Stimulated activated CD4-positive, alpha-beta T cell treated with anti-CD3 and anti-CD28 coated beads, Interleukin-2, amount 100 ng/mL, for 4 hours (primary cell): Measurements from ENCODE around the gene SLIT1.

Experiments
- DNase-seq: peaks from one replicate; pipeline ENCODE4 v3.0.0-alpha.2; 2020; ENCODE audit warnings: low read depth

Gene SLIT1

DNA sequence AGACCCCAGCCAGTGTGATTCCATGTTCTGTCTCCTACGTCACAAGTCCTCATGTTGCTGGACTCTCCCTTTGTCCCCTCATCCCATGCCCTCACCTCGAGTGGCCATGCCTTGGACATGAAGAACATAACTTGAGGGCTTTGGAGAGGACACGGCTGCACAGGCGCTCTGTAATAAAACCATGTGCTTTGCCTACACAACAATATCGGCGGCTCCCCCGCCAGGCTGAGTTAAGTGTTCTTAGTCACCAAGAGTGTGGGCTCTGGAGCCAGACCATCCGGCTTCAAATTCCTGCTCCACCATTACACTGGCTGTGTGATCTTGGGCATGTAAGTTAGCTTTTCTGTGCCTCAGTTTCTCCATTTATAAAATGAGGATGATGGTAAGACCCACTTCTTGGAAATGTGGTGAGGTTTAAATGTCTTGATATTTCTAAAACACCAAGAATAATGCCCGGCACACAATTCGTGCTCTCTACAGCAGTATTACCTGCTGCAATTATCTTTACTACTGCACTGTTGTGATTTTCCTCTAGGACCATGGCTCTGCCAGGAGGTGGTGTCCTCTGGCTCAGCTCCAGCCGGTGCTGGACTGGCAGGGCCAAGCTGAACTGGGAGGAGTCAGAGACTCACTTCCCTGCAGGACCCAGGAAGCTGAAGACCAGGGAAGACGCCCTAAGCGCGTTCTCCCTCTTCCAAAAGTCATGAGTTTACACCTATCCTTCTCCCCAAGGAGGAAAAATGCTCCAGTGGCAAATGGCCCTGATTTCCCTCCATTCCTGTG is 15.7 kb downstream of the SLIT1 start:
- no peak for DNase-seq

- no peak for DNase-seq
Observed at GRCh38 chr10:97169063-97169462, 16.7 kb downstream of the SLIT1 start.

DNA sequence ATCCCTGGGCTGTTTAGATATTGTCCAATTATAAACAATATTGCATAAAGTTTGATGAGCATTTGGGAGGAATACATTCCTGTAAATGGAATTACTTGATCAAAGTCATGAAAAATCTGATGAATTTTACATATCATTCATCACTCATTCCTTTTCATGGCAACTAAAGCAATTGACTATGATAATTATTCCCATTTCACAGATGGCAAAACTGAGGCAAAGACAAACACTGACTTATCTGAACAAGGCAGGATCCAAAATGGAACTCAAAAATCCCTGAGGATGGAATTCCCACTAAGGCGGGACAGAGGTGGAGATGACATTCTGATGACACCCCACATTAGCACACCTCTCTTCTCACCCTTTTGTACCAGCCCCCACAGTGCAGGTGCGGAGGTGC is 17.1 kb downstream of the SLIT1 start:
- DNase-seq: no peak

DNA sequence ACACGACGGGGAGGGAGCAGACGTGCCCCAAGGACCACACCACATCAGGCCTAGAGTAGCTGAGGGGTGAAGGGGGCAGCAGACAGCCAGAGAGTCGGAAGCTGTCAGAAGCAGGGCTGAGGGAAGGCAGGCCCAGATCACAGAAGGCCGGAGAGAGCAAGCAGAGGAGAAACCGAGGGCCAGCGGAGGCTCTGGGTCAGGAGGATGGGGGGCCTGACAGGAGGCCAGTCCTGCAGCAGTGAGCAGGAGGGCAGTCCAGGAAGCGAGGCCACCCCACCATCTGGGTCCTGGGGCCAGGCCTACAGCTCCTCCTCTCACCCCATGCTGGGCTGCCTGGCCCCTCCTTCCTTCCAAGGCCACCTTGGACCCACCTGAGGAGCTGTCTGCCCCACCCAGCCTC is 20.3 kb downstream of the SLIT1 start:
- no peak for DNase-seq

DNA sequence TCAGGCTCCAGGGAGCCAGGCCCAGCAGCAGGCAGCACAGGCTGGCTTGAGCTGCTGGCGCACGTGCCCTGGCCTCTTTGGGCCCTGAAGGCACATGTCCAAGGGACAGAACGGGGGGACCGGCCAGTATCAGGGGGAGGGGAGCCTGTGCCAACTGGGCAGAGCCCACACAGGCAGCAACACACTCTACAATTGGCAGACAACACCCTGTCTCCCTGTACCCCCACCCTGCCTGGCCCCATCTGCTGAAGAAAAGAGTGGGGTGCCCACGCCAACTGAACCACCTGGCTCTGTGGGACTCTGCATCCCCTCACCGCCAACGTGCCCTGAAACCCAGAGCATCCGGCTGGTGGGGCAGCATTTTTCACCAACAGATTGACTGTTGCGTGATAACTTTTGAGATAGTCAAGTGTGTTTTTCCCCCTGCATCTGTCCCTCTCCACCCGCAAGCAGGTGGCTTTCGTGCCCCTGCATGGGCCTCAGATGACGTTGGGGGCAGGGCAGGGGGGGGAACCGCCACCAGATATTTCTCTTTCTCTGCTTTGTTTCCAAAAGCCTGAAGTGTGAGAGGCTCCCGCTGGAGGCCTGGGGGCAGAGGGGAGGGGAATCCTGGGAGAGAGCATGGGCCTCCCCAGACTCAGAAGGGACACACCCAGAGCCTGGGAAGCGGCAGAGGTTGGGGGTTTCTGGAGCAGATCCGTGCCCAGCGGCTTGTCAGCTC is 21.8 kb downstream of the SLIT1 start:
- DNase-seq: no peak

GRCh38 chr10:97163181-97163580 is 22.6 kb downstream of the SLIT1 start:
- DNase-seq: no peak

- no peak for DNase-seq
Observed at GRCh38 chr10:97159646-97160305, 26.0 kb downstream of the SLIT1 start.

DNA sequence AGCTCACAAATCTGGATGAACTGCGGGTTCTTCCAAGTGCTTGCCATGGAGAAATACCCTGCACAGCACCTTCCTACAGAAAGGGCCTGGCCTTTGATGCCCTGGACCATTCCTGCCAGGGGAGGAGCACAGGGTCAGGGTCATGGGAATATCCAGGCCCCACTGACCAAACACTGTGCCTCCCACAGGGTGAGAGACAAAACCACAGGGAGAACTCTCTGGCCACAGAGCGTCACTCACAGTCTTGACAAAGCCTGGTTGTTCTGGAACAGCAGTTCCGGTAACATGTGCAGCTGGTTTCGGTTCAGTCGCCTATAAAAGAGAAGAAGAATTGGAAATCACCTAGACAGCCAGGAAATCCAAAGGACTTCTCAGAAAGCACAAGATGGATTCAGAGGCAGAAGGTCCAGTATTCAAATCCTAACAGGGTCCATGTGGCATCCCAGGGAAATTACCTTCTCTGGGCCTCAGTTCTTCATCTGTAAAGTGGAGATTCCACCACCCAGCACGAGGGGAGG is 28.1 kb downstream of the SLIT1 start:
- no peak for DNase-seq

GRCh38 chr10:97154781-97155180 is 31.0 kb downstream of the SLIT1 start:
- no peak for DNase-seq

- no peak for DNase-seq
Observed at GRCh38 chr10:97154162-97154561, 31.6 kb downstream of the SLIT1 start.

GRCh38 chr10:97153270-97153850 is 32.4 kb downstream of the SLIT1 start:
- DNase-seq: no peak

DNA sequence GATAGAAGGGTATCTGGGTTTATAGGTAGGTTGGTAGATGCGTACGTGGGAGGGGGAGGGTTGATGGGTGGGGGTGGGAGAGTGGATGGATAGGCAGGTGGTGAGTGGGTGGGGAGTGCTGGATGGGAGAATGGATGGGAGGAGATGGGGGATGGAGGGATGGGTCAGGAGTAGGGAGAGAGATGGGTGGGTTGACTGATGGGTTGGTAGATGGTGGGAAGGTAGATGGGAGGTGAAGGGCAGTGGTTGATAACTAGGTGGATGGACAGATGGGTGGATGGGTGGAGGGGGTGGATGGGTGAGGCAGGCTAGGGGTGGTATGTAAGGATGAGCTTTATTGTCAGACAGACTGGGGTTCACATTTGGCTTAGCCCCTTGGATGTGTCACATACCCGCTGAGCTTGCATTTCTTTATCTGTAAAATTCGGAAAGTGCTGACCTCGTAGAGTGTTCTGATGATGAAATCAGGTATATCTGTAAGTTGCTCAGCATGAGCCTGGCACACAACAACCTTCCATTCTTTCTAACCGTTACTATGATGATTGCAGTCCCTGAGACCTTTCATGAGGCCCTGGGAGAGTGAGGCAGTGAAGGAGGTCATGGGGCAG is 34.3 kb downstream of the SLIT1 start:
- DNase-seq: no peak

DNA sequence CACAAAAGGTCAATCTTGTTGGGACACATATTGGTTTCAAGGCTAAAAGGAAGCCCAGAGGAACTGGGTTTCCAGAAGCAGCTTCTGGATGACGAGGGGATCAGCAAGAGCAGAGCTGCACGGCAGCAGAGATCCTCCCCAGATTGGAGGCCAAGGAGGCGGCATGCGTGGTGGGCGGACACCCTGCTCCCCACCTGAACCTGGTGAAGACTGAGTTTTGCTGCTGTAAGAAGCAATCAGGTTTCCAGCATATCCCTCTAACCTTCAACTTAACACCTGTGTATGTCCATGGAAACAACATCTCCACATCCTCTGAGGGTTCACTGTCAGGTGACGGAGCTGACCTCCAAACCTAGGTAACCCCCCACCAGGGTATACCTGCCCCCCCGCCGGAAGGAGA is 35.1 kb downstream of the SLIT1 start:
- DNase-seq: no peak

- DNase-seq: no peak
Observed at GRCh38 chr10:97150013-97150595, 35.7 kb downstream of the SLIT1 start.

- DNase-seq: no peak
Observed at GRCh38 chr10:97149079-97149531, 36.7 kb downstream of the SLIT1 start.

GRCh38 chr10:97144297-97144696 is 41.5 kb downstream of the SLIT1 start:
- no peak for DNase-seq

DNA sequence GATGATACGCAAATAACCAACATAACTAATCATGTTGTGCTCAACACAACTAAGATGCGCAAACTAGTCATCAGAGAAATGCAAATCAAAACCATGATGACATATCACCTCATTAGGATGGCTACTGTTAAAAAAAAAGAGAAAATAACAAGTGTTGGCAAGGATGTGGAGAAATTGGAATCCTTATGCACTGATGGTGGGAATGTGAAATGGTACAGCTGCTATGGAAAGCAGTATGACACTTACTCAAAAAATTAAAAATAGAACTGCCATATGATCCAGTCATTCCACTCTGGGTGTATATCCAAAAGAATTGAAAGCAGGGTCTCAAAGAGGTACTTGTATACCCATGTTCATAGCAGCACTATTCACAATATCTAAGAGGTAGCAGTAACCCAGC is 42.9 kb downstream of the SLIT1 start:
- DNase-seq: no peak

- DNase-seq: no peak
Observed at GRCh38 chr10:97140902-97141745, 44.6 kb downstream of the SLIT1 start.

DNA sequence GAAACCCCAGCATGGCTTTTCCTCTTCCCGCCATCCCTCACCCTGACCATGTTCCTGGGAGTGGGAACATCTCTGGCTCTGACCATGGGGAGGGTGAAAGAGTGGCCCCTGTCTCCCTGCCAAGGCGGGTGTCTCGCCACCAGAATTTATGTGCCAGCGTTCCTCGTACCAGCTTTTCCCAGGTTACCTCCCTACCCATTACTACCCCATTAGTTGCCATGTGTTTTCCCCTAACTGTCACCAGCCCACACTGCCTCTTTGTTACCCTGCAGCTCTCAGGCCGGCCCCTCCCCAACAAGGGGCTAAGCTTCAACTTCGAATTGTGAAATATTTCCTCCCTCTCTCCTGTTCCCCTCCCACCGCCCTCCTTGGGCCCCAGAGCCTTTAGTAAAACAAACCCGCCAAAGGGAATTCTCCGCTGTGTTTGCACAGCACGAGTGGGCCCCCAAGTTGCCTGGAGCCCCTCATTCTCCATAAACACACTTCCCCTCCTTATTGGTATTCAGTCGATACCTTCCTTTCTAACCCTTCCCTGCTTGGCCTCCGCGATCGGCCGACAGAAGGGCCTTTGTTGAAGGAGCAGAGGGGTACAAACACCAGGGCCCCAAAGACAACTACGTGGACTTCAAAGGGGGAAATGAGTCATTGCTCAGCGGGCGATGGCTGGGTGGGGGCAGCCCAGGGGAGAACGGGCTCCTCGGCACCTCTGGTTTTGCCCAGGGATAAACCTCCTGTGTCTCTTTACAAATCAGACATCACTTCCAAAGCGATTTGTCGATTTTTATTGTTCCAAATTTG is 45.5 kb downstream of the SLIT1 start:
- no peak for DNase-seq

- DNase-seq: no peak
Observed at GRCh38 chr10:97139651-97140048, 46.1 kb downstream of the SLIT1 start.
